GM12878 (cell line): ENCODE results near the gene RARA. TPM values are rescaled to one million over a fixed set of nuclear protein-coding genes. Genes with fewer than 3 reads are reported as not detected.

Experiments
- ATAC-seq: fragments of 200-7000 bp; cut with Tn5 transposase; 3 replicates; pipeline ENCODE4 v1.9.1; 2020; ENCODE audit warnings: mild to moderate bottlenecking, moderate library complexity
- BruUV-seq: library from RNA; stranded (reverse); fragments of 400-500 nt; replicated peaks from 2 replicates; lab custom pipeline; 2021; lab: Mats Ljungman, UMichigan
- CTCF ChIA-PET: fragments of 300-600 bp; sonication (Branson Sonifier 250); formaldehyde crosslinking; extraction: SDS; loops from one replicate; lab custom pipeline; 2021; ENCODE audit warnings: inconsistent platforms; lab: Yijun Ruan, JAX
- POLR2A ChIA-PET: fragments of 350-600 bp; formaldehyde crosslinking; extraction: SDS; loops from one replicate; lab custom pipeline; 2021; ENCODE audit warnings: inconsistent platforms; lab: Charles Lee
- RAD21 ChIA-PET: fragments of 300-600 bp; sonication (Branson Sonifier 250); formaldehyde crosslinking; loops from one replicate; lab custom pipeline; 2023; ENCODE audit warnings: antibody characterized with exemption; ENCODE audit not compliant: unreplicated experiment; lab: Charles Lee
- SMC1A ChIA-PET: fragments of 300-600 bp; sonication (Branson Sonifier 250); formaldehyde crosslinking; loops from one replicate; lab custom pipeline; 2023; ENCODE audit not compliant: unreplicated experiment, uncharacterized antibody; lab: Charles Lee
- DNase-seq: peaks from one replicate; pipeline ENCODE4 v3.0.0-alpha.2; 2011; ENCODE audit warnings: low read depth, low spot score
- FAIRE-seq: peaks from 3 replicates; lab custom pipeline; 2011; peaks lifted over from hg19 to GRCh38; lab: Jason Lieb, UNC
- H2AFZ ChIP-seq: 2 replicates; pipeline ENCODE4 v1.6.0; 2011; ENCODE audit warnings: low read depth, low read length, control low read depth; ENCODE audit not compliant: control insufficient read depth
- H3K27ac ChIP-seq: 2 replicates; pipeline ENCODE4 v1.5.1; 2011; ENCODE audit warnings: control low read depth; ENCODE audit not compliant: control insufficient read depth, insufficient read depth
- H3K27me3 ChIP-seq, 2 experiments: replicated peaks in 1 of 2; 2 replicates each; pipeline versions ENCODE4 v1.6.0 to v1.6.1; 2011; ENCODE audit warnings: low read length in 1 of 2; ENCODE audit not compliant: control insufficient read depth in 2 of 2, insufficient read depth in 2 of 2
- H3K36me3 ChIP-seq, 2 experiments: 2 replicates each; pipeline ENCODE4 v1.5.1; 2011; ENCODE audit warnings: low read length in 1 of 2; ENCODE audit not compliant: control insufficient read depth in 2 of 2, insufficient read depth in 2 of 2
- H3K4me1 ChIP-seq: 2 replicates; pipeline ENCODE4 v1.6.1; 2011; ENCODE audit warnings: mild to moderate bottlenecking, low read length, moderate library complexity, mixed read lengths; ENCODE audit not compliant: control insufficient read depth, insufficient read depth
- H3K4me2 ChIP-seq: 2 replicates; pipeline ENCODE4 v1.6.0; 2011; ENCODE audit warnings: control low read depth; ENCODE audit not compliant: control insufficient read depth, insufficient read depth
- H3K4me3 ChIP-seq: fragments of 200-600 bp; sonication (generic); 2 replicates; pipeline ENCODE4 v1.5.1; 2016
- H3K79me2 ChIP-seq: 2 replicates; pipeline ENCODE4 v1.6.0; 2011; ENCODE audit warnings: low read length; ENCODE audit not compliant: control insufficient read depth, insufficient read depth
- H3K9ac ChIP-seq: 2 replicates; pipeline ENCODE4 v1.8.0; 2011; ENCODE audit warnings: low read length, control low read depth, mixed read lengths; ENCODE audit not compliant: control insufficient read depth, insufficient read depth
- H3K9me3 ChIP-seq: replicated peaks from 3 replicates; pipeline ENCODE4 v1.5.1; 2011; ENCODE audit warnings: mild to moderate bottlenecking, low read length; ENCODE audit not compliant: control insufficient read depth, insufficient read depth
- H4K20me1 ChIP-seq: 2 replicates; pipeline ENCODE4 v1.6.0; 2011; ENCODE audit not compliant: control insufficient read depth, insufficient read depth
- BACH1 ChIP-seq: fragments of 450-650 bp; IDR thresholded peaks from 2 replicates; pipeline ENCODE4 v1.6.1; 2017; ENCODE audit warnings: mild to moderate bottlenecking, borderline replicate concordance
- ELK1 ChIP-seq: IDR thresholded peaks from 2 replicates; pipeline ENCODE4 v1.6.1; 2012; ENCODE audit warnings: low read depth, low read length, improper control_type of control experiment
- ESRRA ChIP-seq: IDR thresholded peaks from 2 replicates; pipeline ENCODE4 v1.6.1; 2012; ENCODE audit warnings: mild to moderate bottlenecking, low read length, improper control_type of control experiment
- MAX ChIP-seq: IDR thresholded peaks from 2 replicates; pipeline ENCODE4 v1.6.1; 2012; ENCODE audit warnings: low read depth, low read length, improper control_type of control experiment
- MEF2A ChIP-seq: IDR thresholded peaks from 2 replicates; pipeline ENCODE4 v1.6.1; 2011; ENCODE audit warnings: low read depth, mild to moderate bottlenecking, low read length, moderate library complexity; ENCODE audit not compliant: insufficient read depth
- MTA2 ChIP-seq: fragments of 450-650 bp; IDR thresholded peaks from 2 replicates; pipeline ENCODE4 v1.6.1; 2016; ENCODE audit warnings: low read depth, mild to moderate bottlenecking, moderate library complexity
- NBN ChIP-seq: fragments of 450-650 bp; IDR thresholded peaks from 2 replicates; pipeline ENCODE4 v1.6.1; 2016
- NFXL1 ChIP-seq: fragments of 450-650 bp; IDR thresholded peaks from 2 replicates; pipeline ENCODE4 v1.6.1; 2017; ENCODE audit warnings: antibody characterized with exemption, mild to moderate bottlenecking, borderline replicate concordance
- PML ChIP-seq: IDR thresholded peaks from 2 replicates; pipeline ENCODE4 v1.6.1; 2012; ENCODE audit warnings: low read length, inconsistent platforms
- SKIL ChIP-seq: fragments of 450-650 bp; IDR thresholded peaks from 2 replicates; pipeline ENCODE4 v1.6.1; 2017; ENCODE audit warnings: mild to moderate bottlenecking, low read depth, inconsistent platforms; ENCODE audit not compliant: poor library complexity, severe bottlenecking
- SMAD1 ChIP-seq: fragments of 450-650 bp; IDR thresholded peaks from 2 replicates; pipeline ENCODE4 v1.6.1; 2018; ENCODE audit warnings: mild to moderate bottlenecking, low read depth; ENCODE audit not compliant: partially characterized antibody
- SMAD5 ChIP-seq: IDR thresholded peaks from 2 replicates; pipeline ENCODE4 v1.6.1; 2016; ENCODE audit warnings: antibody characterized with exemption, low read depth
- TARDBP ChIP-seq: IDR thresholded peaks from 2 replicates; pipeline ENCODE4 v1.6.1; 2016; ENCODE audit warnings: borderline replicate concordance
- TCF7 ChIP-seq: IDR thresholded peaks from 2 replicates; pipeline ENCODE4 v1.6.1; 2014; ENCODE audit warnings: antibody characterized with exemption, borderline replicate concordance
- YBX1 ChIP-seq: fragments of 450-650 bp; IDR thresholded peaks from 2 replicates; pipeline ENCODE4 v1.6.1; 2016; ENCODE audit warnings: antibody characterized with exemption
- ZNF24 ChIP-seq: fragments of 450-650 bp; IDR thresholded peaks from 2 replicates; pipeline ENCODE4 v1.6.1; 2017; ENCODE audit warnings: antibody characterized with exemption, mild to moderate bottlenecking
- ZNF384 ChIP-seq: IDR thresholded peaks from 2 replicates; pipeline ENCODE4 v1.6.1; 2012; ENCODE audit warnings: low read depth, mild to moderate bottlenecking, low read length, improper control_type of control experiment, borderline replicate concordance
- WGBS: methylation state at CpG from one replicate; pipeline ENCODE4 v1.1.6; 2016; ENCODE audit warnings: low lambda C conversion rate; ENCODE audit not compliant: insufficient replicate concordance, insufficient coverage; ENCODE audit errors: missing lambda C conversion rate; 5-methylcytosine and 5-hydroxymethylcytosine counted together
- in situ Hi-C: fragments of 300-500 bp; cut with MboI; formaldehyde crosslinking; loops from 9 replicates; pipeline ENCODE4 v1.14.3; 2018; ENCODE audit warnings: mixed read lengths
- intact Hi-C: fragments of 100-400 bp; cut with micrococcal nuclease; formaldehyde crosslinking; loops from one replicate; pipeline ENCODE4 v1.14.2; 2022; ENCODE audit not compliant: unreplicated experiment
- polyA plus RNA-seq, 11 experiments: library from polyadenylated mRNA; depleted of rRNA in 4 of 11; unstranded in 6 of 11; stranded (reverse) in 5 of 11; fragments of >200 nt; fragmentation: Nextera tagmentation in 4 of 11; fragmentation: Illumina TruSeq in 1 of 11; extraction: Ambion mirVana in 4 of 11; extraction: Trizol in 1 of 11; gene quantifications; 1 replicate in 1 of 11; 2 replicates in 10 of 11; pipeline versions ENCODE4 v1.2.1 to v1.2.3, GENCODE V29; 2011 to 2016; ENCODE audit warnings: inconsistent platforms in 2 of 11, missing spikeins in 2 of 11, low read depth in 1 of 11
- total RNA-seq, 4 experiments: library from RNA; depleted of rRNA in 3 of 4; stranded (reverse); fragments of >200 nt in 3 of 4; fragmentation: Illumina TruSeq in 1 of 4; extraction: Trizol in 1 of 4; gene quantifications; 2 replicates each; pipeline versions ENCODE4 v1.2.1 to v1.2.3, GENCODE V29; 2013 to 2021

The RARA gene
- total and polyA plus RNA-seq, 10 of the 15 experiments (the other 5 are each of a cell fraction or from before 2014, with no cell fraction given), result 0.13 to 33.6 (median 13.6) TPM

GRCh38 chr17:40338941-40339649 lies 30.1 kb downstream of the RARA start:
- intact Hi-C loops, result no loop called here
- FAIRE-seq (no peak), DNase-seq (no peak), ATAC-seq (no peak)
- H3K9ac ChIP-seq, result no peak overlapping the region
- H3K79me2 ChIP-seq, result peaks cover 55% of the 10 kb centered on the region
- no peak overlapping the region for H2AFZ ChIP-seq
- CTCF ChIA-PET, result interaction anchor here (0.6 to 1.9 kb wide), 7 partner anchors 13 to 76 kb away, joined by 3 to 7 read pairs (median 4); no protein-coding TSS in a partner anchor
- H3K27ac ChIP-seq, result no peak overlapping the region
- RAD21 ChIA-PET, result interaction anchor here (0.6 to 1.1 kb wide), 2 partner anchors 36 to 135 kb away, joined by 4 to 5 read pairs; no protein-coding TSS in a partner anchor
- peaks cover 17 to 20% of the 10 kb centered on the region in 2 experiments for H3K36me3 ChIP-seq
- H4K20me1 ChIP-seq, result no peaks in the 10 kb centered on the region; the same call in 1 of the 2 replicates
- POLR2A ChIA-PET, result interaction anchor here (1.0 to 1.2 kb wide), 2 partner anchors 10 to 21 kb away, joined by 3 to 4 read pairs; no protein-coding TSS in a partner anchor
- H3K4me1 ChIP-seq, result peaks cover 38% of the 10 kb centered on the region
- H3K4me3 ChIP-seq, result no peak overlapping the region
- 82% methylated on average over 13 of the region's 13 CpGs for WGBS
- no peak for TF ChIP-seq SMAD1
- no peak for TF ChIP-seq TARDBP
- TF ChIP-seq ESRRA, result no peak
- TF ChIP-seq MAX, result no peak
- no peak for TF ChIP-seq ZNF24
- no peak for TF ChIP-seq MTA2
- TF ChIP-seq SMAD5, result no peak
- no peak for TF ChIP-seq NBN
- TF ChIP-seq BACH1, result no peak
- no peak for TF ChIP-seq ZNF384
- no peak for TF ChIP-seq YBX1
- TF ChIP-seq MEF2A, result no peak
- TF ChIP-seq ELK1, result no peak
- TF ChIP-seq PML, result no peak
- TF ChIP-seq NFXL1, result no peak
- TF ChIP-seq TCF7, result no peak
- TF ChIP-seq SKIL, result no peak
- H3K9me3 ChIP-seq, result no peaks in the 10 kb centered on the region
- in situ Hi-C loops, result no loop called here
- BruUV-seq, result no TSS peak
- no peak overlapping the region for H3K4me2 ChIP-seq
- SMC1A ChIA-PET, result interaction anchor here (0.6 to 1.1 kb wide), 4 partner anchors 11 to 68 kb away, joined by 3 read pairs; no protein-coding TSS in a partner anchor
- H3K27me3 ChIP-seq, result no peaks in the 10 kb centered on the region
